Renal cortical epithelial cell (primary cell): Measurements from ENCODE around the gene SENP8. TPM values are rescaled to one million over a fixed set of nuclear protein-coding genes. Genes with fewer than 3 reads are reported as not detected.
A peak's percentile ranks its signal among the peaks of the same experiment; 100 is the strongest.
"Not testable (repeated sequence)": the region's sequence is repeated elsewhere in the genome, so short reads cannot be mapped to it uniquely, and the experiment has no call there.

ENCODE experiments used
- DNase-seq: peaks from one replicate; pipeline ENCODE4 v3.0.0-alpha.2; 2011; ENCODE audit warnings: low read depth
- total RNA-seq: library from RNA; depleted of rRNA; stranded (reverse); fragments of >200 nt; gene quantifications from 2 replicates; pipeline ENCODE4 v1.2.3, GENCODE V29; 2014

SENP8 gene
- total RNA-seq: 2.6 and 5.6 TPM in 2 replicates

DNA sequence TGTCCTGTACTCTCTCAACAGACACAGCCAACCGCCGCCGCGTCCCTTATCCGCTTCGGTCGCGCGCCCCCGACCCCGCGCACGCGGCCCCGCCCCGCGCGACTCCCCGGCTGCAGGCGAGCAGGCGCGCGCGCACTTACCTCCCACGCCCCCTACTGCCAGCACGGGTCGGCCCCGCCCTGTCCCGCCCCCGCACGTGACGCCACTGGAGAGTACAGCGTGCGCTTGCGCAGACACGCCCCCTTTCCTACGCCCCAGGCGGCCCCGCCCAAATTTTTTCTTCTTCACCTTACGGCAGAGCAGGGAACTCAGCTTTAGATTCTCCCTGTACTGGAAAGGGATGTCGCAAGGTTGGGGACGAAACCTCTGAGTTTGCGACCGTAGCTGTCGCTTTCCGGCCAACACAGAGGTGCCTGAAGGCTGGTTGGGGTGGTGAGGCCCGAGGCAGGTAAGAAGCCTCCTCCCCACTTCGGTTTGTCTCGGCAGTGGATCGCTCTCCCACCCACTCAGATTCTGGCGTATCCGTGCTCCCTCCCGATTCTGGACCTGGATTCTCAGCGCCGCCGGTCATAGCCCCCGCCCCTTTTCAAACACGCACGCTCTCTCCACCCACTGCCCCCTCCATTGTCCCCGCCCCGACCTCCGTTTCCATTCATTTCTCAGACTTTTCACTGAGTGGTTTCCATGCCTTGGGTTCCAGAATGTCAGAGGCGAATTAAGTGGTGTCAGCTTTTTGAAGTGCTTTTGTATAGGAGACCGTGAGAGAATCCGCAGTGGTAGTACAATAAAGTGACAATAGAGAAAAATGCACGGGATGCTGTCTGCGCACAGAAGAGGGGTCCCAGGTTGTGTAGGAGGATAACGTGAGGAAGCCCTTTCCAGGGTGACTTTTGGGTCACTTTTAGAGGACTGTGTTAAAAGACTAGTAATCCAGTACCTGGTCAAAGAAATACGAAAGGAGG is at the start of gene SENP8, which contains the start of gene MYO9A:
TSS of gene SENP8 (plus strand) at position 387 of the 962 bp plus-strand sequence. CDS start 21,221 bp downstream, outside the sequence.
TSS of gene MYO9A (minus strand) at position 134 of the 962 bp plus-strand sequence. CDS start 71,587 bp downstream, outside the sequence.
- DNase-seq: peak; percentile 97

- DNase-seq: no peak
Observed at GRCh38 chr15:72068856-72069255, 49.3 kb upstream of the SENP8 start.

- DNase-seq: no peak
Observed at GRCh38 chr15:72070817-72071447, 47.3 kb upstream of the SENP8 start.

GRCh38 chr15:72071448-72071825 is 46.8 kb upstream of the SENP8 start:
- DNase-seq: not testable (repeated sequence)

DNA sequence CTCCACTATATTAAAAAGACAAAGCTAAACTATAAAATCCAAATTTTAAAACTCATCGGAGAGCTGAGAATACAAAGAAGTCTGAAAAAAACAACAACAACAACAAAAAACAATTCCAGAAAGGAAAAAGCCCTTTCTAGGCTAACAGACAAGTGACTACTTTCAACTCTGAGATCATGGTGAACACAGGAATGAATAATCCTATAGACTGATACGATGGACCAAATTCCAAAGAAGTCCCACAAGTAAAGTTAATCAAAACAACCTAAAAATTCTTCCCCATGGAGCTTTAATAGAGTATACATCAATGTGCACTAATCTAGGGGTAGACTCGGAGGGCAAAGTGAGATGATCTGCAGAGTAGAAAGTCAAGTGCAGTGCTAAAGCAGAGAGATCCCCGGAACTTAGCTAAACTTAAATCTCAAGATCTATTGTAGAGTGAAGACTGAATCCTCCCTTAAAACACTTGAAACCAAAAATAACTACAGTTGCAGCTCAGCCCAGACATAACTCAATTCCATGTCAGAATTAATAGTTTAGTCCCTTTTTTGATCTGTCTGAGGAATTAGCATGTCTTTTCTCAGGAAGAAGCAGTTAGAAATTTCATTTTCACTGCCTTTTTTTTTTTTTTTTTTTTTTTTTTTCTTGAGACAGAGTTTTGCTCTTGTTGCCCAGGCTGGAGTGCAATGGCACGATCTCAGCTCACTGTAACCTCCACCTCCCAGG is 43.7 kb upstream of the SENP8 start:
- no peak for DNase-seq

DNA sequence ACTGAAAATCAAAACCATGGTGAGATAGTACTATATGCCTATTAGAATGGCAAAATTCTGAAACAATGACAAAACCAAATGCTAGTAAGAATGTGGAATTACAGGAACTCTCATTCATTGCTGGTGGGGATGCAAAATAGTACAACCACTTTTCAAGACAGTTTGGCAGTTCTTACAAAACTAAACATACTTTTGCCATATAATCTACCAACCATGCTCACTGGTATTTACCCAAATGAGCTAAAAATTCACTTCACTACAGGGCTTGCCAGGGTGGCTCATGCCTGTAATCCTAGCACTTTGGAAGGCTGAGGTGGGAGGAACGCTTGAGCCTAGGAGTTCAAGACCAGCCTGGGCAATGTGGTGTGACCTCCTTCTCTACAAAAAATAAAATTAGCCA is 40.3 kb upstream of the SENP8 start:
- DNase-seq: no peak

DNA sequence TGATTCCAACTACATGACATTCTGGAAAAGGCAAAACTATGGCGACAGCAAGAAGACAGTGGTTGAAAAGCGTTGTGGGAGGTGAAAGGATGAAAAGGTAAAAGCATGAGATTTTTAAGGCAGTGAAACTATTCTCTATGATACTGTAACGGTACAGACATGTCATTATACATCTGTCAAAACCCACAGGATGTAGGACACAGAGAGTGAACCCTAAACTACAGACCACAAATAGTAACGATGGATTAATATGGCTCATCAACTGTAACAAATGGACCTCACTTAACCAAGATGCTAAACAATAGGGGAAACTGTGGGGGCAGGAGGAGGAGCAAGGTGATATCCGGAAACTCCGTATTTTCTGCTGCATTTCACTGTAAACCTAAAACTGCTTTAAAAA is 39.3 kb upstream of the SENP8 start:
- no peak for DNase-seq

DNA sequence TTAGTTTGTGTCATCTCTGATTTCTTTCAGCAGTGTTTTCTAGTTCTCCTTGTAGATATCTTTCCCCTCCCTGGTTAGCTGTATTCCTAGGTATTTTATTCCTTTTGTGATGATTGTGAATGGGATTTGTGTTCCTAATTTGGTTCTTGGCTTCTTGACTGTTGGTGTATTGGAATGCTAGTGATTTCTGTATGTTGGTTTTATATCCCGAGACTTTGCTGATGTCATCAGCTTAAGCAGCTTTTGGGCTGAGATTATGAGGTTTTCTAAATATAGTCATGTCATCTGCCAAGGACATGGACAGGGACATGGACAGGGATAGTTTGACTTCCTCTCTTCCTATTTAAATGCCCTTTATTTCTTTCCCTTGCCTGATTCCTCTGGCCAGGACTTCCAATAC is 36.0 kb upstream of the SENP8 start:
- DNase-seq: no peak

DNA sequence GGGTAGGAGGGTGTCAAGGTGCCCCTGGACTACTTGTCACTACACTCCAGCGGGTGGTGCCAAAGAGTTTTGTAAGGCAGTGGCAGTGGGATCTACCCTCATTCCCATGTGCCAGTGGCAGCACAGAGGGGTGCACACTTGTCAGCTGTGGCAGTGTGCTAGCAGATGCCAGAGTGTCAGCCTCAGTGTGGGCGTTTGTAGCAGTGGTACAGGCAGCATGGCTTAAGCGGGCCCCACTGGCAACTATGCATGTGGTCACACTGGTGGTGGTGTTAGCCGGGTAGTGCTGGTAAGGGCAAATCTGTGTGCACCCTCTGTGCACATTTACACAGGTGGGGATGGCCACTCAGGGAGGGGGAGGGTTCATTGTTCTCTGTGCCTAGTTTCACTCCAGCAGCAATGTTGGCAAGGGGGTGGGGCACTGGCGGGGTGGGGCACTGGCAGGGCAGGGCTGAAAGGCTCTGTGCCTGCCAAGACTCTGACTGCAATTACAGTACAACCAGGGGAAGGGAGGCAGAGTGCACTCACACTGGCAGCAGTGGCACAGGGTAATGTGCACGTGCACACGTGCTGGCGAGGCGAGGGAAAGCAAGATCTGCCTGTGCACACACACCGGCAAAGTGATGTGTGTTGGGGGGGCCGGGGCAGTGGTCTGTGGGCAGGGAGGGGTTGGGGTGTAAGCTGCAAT is 32.0 kb upstream of the SENP8 start:
- DNase-seq: peak; percentile 27

- DNase-seq: no peak
Observed at GRCh38 chr15:72086920-72087648, 31.1 kb upstream of the SENP8 start.

DNA sequence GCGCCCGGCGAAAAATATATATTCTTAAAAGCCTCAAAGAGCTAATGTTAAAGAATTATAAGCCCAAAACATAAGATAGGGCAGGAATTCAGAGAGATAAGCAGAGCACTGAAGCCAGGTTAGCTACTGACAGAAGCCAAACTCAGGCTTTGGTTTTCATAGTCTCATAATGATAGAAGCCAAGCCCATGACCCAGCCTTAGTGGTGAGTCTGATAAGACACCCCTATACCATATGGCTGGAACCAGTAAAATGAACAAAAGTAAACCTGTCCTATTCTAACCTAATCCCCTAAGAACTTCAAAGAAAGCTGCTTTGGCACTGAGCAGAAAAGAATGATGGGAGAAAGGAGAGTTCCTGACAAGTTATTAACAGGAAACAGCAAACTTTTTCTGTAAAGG is 26.2 kb upstream of the SENP8 start:
- no peak for DNase-seq

GRCh38 chr15:72092691-72093090 is 25.5 kb upstream of the SENP8 start:
- DNase-seq: no peak

DNA sequence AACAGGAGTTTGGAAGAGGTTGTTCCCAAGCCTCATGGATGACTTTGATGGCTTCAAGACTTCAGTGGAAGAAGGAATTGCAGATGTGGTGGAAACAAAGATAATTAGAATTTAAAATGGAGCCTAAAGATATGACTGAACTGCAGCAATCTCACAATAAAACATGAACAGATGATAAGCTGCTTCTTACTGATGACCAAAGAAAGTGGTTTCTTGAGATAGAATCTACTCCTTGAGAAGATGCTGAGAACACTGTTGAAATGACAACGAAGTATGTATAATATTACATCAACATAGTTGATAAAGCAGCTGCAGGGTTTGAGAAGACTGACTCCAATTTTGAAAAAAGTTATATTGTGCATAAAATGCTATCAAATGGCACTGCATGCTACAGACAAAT is 21.4 kb upstream of the SENP8 start:
- no peak for DNase-seq

DNA sequence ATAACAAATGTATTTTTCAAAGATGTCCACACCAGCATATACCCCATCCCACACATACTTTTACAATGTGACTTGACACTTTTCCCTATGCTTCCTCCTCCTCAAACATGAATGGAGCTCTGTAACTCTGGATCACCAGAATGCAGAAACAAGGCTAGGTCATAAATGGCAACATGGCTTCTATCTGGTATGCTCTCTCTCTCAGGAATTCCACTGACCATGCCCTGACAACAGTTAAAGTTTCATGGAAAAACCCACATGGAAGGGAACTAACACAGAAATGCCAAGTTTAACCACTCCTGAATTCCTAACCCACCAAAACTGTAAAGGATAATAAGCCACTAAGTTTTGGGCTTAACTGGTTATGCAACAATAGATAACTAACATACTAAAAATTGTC is 20.2 kb upstream of the SENP8 start:
- peak; percentile 47 for DNase-seq

DNA sequence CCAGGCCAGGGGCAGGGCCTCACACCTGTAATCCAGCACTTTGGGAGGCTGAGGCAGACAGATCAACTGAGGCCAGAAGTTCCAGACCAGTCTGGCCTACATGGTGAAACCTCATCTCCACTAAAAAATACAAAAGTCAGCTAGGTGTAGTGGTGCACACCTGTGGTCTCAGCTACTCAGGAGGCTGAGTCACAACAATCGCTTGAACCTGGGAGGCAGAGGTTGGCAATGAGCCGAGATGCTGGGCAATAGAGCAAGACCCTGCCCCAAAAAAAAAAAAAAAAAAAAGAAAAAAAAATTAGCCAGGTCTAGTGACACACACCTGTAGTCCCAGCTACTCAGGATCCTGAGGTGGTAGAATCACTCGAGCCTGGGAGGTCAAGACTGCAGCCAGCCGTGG is 19.0 kb upstream of the SENP8 start:
- DNase-seq: no peak

DNA sequence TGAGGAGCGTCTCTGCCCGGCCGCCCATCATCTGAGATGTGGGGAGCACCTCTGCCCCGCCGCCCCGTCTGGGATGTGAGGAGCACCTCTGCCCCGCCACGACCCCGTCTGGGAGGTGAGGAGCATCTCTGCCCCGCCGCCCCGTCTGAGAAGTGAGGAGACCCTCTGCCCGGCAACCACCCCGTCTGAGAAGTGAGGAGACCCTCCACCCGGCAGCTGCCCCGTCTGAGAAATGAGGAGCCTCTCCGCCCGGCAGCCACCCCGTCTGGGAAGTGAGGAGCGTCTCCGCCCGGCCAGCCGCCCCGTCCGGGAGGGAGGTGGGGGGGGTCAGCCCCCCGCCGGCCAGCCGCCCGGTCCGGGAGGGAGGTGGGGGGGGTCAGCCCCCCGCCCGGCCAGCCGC is 17.7 kb upstream of the SENP8 start:
- not testable (repeated sequence) for DNase-seq

DNA sequence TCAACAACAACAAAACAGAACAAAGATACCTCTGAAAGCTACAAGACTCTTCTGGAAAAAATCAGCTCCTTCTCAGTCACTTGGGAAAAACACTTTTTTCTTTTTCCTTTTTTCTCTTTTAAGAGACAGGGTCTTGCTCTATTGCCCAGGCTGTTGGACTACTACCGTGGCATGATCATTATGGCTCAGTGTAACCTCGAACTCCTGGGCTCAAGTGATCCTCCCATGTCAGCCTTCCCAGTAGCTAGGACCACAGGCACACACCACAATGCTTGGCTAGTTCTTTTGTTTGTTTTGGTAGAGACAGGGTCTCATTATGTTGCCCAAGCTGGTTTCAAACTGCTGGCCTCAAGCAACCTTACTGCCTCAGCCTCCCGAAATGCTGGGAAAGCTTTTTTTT is 13.1 kb upstream of the SENP8 start:
- no peak for DNase-seq

- DNase-seq: no peak
Observed at GRCh38 chr15:72106068-72106467, 12.1 kb upstream of the SENP8 start.

DNA sequence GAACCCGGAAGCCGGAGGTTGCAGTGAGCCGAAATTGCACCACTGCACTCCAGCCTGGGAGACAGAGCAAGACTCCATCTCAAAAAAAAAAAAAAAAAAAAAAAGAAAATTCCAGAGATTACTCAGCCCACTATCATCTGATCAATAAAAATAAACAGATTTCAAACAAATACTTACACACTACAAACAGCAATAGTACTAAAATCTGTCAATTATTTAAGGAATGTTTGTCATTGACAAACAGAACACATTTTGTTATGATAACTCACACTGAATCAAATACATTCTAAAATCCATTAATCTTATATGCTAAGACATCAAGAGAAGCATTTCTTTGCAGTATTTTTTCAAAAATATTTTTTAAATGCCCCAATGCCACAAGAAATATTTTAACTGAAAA is 7.8 kb upstream of the SENP8 start:
- peak; percentile 64 for DNase-seq

DNA sequence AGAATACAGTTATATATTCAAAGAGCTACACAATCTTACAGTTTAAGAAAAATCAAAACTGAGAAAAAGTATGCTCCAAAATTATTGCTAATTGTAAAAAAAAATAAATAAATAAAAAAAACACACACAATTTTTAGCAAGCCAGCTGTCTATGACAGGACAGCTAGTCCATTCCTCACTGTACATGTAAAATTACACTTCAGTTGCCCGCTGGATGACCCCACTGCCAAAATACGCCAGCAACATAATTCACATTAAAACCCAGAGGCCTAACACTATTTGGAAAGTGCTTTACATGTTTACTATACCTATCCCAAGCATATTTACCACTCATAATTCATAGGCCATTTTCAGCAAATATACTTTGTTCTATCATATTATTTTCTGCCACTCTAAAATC is 6.1 kb upstream of the SENP8 start:
- no peak for DNase-seq

DNA sequence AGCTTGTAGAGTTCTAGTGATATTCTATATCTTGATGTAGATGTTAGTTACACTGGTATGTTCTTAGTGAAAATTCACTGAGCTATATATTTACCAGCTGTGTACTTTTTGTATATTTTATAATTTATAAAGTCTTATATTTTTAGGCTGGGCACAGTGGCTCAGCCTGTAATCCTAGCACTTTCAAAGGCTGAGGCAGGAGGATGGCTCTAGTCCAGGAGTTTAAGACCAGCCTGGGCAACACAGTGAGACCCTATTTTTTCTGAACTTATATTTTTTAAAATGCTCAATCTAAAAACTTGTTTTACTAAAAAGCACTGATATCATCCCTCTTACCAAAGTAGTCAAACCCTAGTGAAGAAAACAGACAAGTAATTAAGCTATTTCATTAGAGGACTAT is 5.4 kb upstream of the SENP8 start:
- no peak for DNase-seq
